Measurements from ENCODE around the gene SAMD4B. TPM values are rescaled to one million over a fixed set of nuclear protein-coding genes. Genes with fewer than 3 reads are reported as not detected.

SAMD4B gene
- total and polyA plus RNA-seq, 10 donors = 26.7 to 108 (median 80.9) TPM

DNA sequence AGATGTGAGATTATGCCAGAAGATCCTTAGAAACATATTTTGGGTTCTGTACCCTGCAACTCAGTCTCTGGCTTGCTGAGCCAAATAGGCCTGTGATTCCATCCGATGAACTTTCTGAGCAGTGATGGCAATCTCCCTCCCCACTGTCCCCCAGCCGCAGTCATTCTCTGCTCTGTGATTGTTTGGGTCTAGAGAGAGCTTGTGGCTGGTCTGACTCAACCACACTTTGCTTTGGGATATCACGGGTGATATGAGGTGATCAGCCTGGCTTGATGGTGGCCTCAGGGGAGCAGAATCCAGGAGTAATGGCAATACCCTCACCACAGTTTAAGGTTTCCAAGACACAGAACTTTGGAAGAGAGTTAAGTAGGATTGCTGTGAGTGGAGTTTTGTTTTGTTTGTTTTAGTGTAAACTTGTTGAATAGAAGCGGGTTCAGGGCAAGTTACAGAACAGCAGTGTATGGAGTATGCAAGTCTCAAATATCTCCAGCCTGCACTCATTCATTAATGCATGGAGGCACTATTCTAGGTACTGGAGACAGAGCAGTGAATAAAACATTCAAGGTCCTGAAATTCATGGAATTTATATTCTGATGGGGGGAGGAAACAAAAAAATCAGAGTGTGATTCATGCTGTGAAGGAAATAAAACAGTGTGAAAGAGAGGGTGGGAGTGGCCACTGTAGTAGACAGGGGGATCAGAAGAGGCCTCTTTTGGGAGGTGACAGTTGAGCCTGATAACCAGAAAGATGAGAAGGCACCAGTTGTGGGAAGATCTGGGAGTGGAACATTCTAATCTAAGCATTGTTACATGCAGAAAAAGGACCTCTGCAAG is 5.3 kb downstream of the SAMD4B start:
- H3K9me3 ChIP-seq = no peaks in the 10 kb centered on the region
- peak overlapping the region in 1 of 8 donors; percentile 4 for H3K27ac ChIP-seq
- WGBS, 5 donors = 81 to 94% (median 90%) methylated on average over 4 of the region's 4 CpGs
- DNase-seq = no peak
- intact Hi-C loops (cut with DNase I; ENCODE audit: low total_unique reads) = loop anchor here (10.0 kb wide), 1 partner anchor 67 kb away; the partner anchor contains the start of gene PLEKHG2
- no peaks in the 10 kb centered on the region for H3K27me3 ChIP-seq (replicated peaks in 1 of 7)
- peaks cover 18 to 86% (median 56%) of the 10 kb centered on the region in 6 donors for H3K4me1 ChIP-seq
- H3K4me3 ChIP-seq = no peak overlapping the region
- no peak for TF ChIP-seq POLR2A (IDR thresholded peaks at IDR 0.05)
- TF ChIP-seq, protein P1, sequence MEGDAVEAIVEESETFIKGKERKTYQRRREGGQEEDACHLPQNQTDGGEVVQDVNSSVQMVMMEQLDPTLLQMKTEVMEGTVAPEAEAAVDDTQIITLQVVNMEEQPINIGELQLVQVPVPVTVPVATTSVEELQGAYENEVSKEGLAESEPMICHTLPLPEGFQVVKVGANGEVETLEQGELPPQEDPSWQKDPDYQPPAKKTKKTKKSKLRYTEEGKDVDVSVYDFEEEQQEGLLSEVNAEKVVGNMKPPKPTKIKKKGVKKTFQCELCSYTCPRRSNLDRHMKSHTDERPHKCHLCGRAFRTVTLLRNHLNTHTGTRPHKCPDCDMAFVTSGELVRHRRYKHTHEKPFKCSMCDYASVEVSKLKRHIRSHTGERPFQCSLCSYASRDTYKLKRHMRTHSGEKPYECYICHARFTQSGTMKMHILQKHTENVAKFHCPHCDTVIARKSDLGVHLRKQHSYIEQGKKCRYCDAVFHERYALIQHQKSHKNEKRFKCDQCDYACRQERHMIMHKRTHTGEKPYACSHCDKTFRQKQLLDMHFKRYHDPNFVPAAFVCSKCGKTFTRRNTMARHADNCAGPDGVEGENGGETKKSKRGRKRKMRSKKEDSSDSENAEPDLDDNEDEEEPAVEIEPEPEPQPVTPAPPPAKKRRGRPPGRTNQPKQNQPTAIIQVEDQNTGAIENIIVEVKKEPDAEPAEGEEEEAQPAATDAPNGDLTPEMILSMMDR (IDR thresholded peaks at IDR 0.05 in 8 of 11, conservative IDR thresholded peaks at IDR 0.05 in 3 of 11) = no peak
- TF ChIP-seq POLR2AphosphoS5 (IDR thresholded peaks at IDR 0.05) = no peak
- peaks cover 0 to 74% (median 16%) of the 10 kb centered on the region in 6 donors for H3K36me3 ChIP-seq

DNA sequence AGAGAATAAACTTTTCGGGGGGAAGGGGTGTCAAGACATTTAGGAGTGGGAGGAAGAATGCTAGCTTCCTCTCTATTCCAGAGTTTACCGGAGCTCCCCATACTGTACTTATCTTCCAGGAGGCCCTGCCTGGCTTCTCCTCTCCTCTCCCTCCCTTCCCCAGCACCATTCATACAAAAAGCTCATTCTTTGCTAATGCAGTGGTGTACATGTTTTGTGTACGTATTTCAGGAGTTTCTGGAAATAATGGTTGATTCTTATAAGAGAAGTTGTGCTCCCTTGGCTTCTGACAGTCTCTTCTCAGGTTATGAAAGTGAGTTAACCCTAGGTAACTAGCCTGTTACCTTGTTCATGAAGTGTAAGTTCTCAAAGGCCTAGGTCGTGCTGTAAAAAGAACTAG is 7.1 kb downstream of the SAMD4B start:
- Histone ChIP-seq H3K27ac (no peak overlapping the region), H3K27me3 (replicated peaks in 1 of 7) (no peaks in the 10 kb centered on the region), H3K36me3 (peaks cover 0 to 92% (median 29%) of the 10 kb centered on the region in 6 donors)

DNA sequence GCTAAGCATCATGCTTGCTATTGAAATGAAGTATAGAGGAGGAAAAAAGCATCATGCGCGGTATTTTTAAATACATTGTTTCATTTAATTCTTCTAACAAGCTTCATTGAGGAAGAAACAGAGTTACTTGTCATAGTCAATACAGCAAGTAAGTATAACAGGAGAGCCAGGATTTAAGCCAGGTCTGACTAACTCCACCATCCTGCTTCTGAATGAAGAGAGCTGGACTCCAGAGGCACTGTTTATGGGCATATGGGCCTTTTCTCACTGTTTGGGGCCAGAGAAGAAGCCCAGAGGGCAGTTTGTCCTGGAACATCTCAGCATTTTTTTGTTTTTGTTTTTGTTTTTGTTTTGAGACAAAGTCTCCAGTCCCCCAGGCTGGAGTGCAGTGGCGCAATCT is 7.9 kb downstream of the SAMD4B start:
- H3K36me3 ChIP-seq = peaks cover 0 to 98% (median 38%) of the 10 kb centered on the region in 6 donors
- WGBS, 5 donors = 95 to 100% (median 99%) methylated on average over 3 of the region's 3 CpGs

More for the DNA sequence above, 7.1 kb downstream of the SAMD4B start:
- intact Hi-C loops (cut with DNase I; ENCODE audit: low total_unique reads) = loop anchor here (10.0 kb wide), 1 partner anchor 65 kb away; the partner anchor contains the start of gene PLEKHG2
- Histone ChIP-seq H3K4me1 (peaks cover 12 to 74% (median 43%) of the 10 kb centered on the region in 6 donors), H3K4me3 (no peak overlapping the region), H3K9me3 (no peaks in the 10 kb centered on the region)
- DNase-seq = no peak
- WGBS, 5 donors = 78 to 88% (median 84%) methylated on average over 4 of the region's 4 CpGs
- no peak for TF ChIP-seq POLR2AphosphoS5 (IDR thresholded peaks at IDR 0.05)

DNA sequence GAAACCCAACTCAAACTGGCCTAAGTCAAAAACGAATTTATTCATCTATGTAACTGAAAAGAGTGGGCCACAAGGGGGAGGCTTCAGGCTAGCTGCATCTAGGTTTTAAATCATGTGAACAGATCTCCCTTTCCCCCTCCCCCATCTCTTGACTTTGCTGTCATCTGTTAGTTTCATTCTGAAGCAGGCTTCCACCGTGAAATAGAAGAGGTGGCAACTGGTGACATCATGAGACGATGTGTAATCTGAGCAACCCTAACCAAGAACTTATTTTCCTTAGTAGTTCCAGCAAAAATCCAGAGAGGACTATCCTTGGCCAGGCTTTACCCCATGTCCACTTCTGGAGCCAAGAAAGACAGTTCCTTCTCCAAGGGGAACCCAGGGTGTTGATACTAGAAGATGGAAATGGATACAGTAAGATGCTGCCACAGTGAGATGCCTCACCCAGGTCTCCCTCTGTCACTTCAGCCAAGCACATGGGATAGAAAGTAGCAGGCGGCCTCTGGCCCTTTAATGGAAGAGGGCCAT is 9.4 kb downstream of the SAMD4B start:
- intact Hi-C loops (cut with DNase I; ENCODE audit: low total_unique reads) = no loop called here
- no peak for DNase-seq
- H3K27me3 ChIP-seq (replicated peaks in 1 of 7) = no peaks in the 10 kb centered on the region
- H3K4me1 ChIP-seq = peaks cover 0 to 52% (median 22%) of the 10 kb centered on the region in 6 donors
- no peak for TF ChIP-seq POLR2AphosphoS5 (IDR thresholded peaks at IDR 0.05)
- TF ChIP-seq, protein P1 (IDR thresholded peaks at IDR 0.05 in 8 of 11, conservative IDR thresholded peaks at IDR 0.05 in 3 of 11) = peak in 2 of 11 experiments; percentile 17 to 24
- no peak for TF ChIP-seq POLR2A (IDR thresholded peaks at IDR 0.05)
- peak overlapping the region in 7 of 8 donors; percentile 34 to 73 (median 43) for H3K27ac ChIP-seq
- H3K4me3 ChIP-seq = no peak overlapping the region
- peaks cover 0 to 100% (median 52%) of the 10 kb centered on the region in 6 donors for H3K36me3 ChIP-seq
- H3K9me3 ChIP-seq = no peaks in the 10 kb centered on the region
- WGBS, 5 donors = 38 to 60% (median 51%) methylated on average over 4 of the region's 4 CpGs

More for the DNA sequence above, 7.9 kb downstream of the SAMD4B start:
- H3K9me3 ChIP-seq = no peaks in the 10 kb centered on the region
- peaks cover 11 to 66% (median 34%) of the 10 kb centered on the region in 6 donors for H3K4me1 ChIP-seq
- H3K27ac ChIP-seq = no peak overlapping the region
- H3K4me3 ChIP-seq = no peak overlapping the region
- H3K27me3 ChIP-seq (replicated peaks in 1 of 7) = no peaks in the 10 kb centered on the region
- intact Hi-C loops (cut with DNase I; ENCODE audit: low total_unique reads) = no loop called here
- TF ChIP-seq POLR2A (IDR thresholded peaks at IDR 0.05) = no peak
- TF ChIP-seq POLR2AphosphoS5 (IDR thresholded peaks at IDR 0.05) = no peak
- TF ChIP-seq, protein P1 (IDR thresholded peaks at IDR 0.05 in 8 of 11, conservative IDR thresholded peaks at IDR 0.05 in 3 of 11) = no peak
- DNase-seq = no peak
